Neuronal stem cell (in vitro differentiated cells): ENCODE measurements around the gene TBPL2.
"Not testable (repeated sequence)": the region's sequence is repeated elsewhere in the genome, so short reads cannot be mapped to it uniquely, and the experiment has no call there.

Experiments
- DNase-seq: peaks from one replicate; pipeline ENCODE4 v3.0.0-alpha.2; 2013; ENCODE audit warnings: low spot score
- H2AFZ ChIP-seq: one replicate; pipeline ENCODE4 v1.6.1; 2013; ENCODE audit warnings: mild to moderate bottlenecking, low read length, inconsistent platforms
- H2AK5ac ChIP-seq: 2 replicates; pipeline ENCODE4 v1.6.1; 2013; ENCODE audit warnings: low read depth, mild to moderate bottlenecking, inconsistent platforms, low read length, moderate library complexity, mixed read lengths
- H2BK120ac ChIP-seq: 2 replicates; pipeline ENCODE4 v1.6.1; 2013; ENCODE audit warnings: low read depth, mild to moderate bottlenecking, inconsistent platforms, low read length, moderate library complexity, mixed read lengths
- H2BK12ac ChIP-seq: one replicate; pipeline ENCODE4 v1.6.1; 2013; ENCODE audit warnings: low read length, inconsistent platforms
- H2BK15ac ChIP-seq: 2 replicates; pipeline ENCODE4 v1.6.1; 2013; ENCODE audit warnings: mild to moderate bottlenecking, low read length, inconsistent platforms, mixed read lengths
- H2BK5ac ChIP-seq: one replicate; pipeline ENCODE4 v1.6.1; 2013; ENCODE audit warnings: inconsistent platforms, mild to moderate bottlenecking, low read length, moderate library complexity
- H3K14ac ChIP-seq: one replicate; pipeline ENCODE4 v1.6.1; 2013; ENCODE audit warnings: low read length, inconsistent platforms
- H3K18ac ChIP-seq: 2 replicates; pipeline ENCODE4 v1.6.1; 2013; ENCODE audit warnings: low read length, inconsistent platforms
- H3K23ac ChIP-seq: 2 replicates; pipeline ENCODE4 v1.6.1; 2013; ENCODE audit warnings: low read depth, mild to moderate bottlenecking, mixed read lengths, low read length, inconsistent platforms; ENCODE audit not compliant: poor library complexity
- H3K27ac ChIP-seq: replicated peaks from 3 replicates; pipeline ENCODE4 v1.5.1; 2013; ENCODE audit warnings: low read length, inconsistent platforms
- H3K27me3 ChIP-seq, 3 experiments: 2 replicates each; pipeline ENCODE4 v1.6.1; 2013; ENCODE audit warnings: low read length in 3 of 3, mild to moderate bottlenecking in 2 of 3, inconsistent platforms in 1 of 3, low read depth in 1 of 3, mixed read lengths in 1 of 3, moderate library complexity in 1 of 3; ENCODE audit not compliant: control insufficient read depth in 3 of 3, insufficient read depth in 3 of 3
- H3K36me3 ChIP-seq, 2 donors: replicated peaks in 1 of 2; 2 replicates each; pipeline ENCODE4 v1.6.1; 2013; ENCODE audit warnings: low read length in 2 of 2; ENCODE audit not compliant: control insufficient read depth in 2 of 2, insufficient read depth in 2 of 2
- H3K4ac ChIP-seq: 2 replicates; pipeline ENCODE4 v1.6.1; 2013; ENCODE audit warnings: inconsistent platforms, mild to moderate bottlenecking, low read length, moderate library complexity
- H3K4me1 ChIP-seq, 2 donors: 1 replicate in 1 of 2; 2 replicates in 1 of 2; pipeline ENCODE4 v1.6.1; 2013; ENCODE audit warnings: low read length in 2 of 2, low read depth in 1 of 2; ENCODE audit not compliant: control insufficient read depth in 2 of 2, insufficient read depth in 1 of 2
- H3K4me2 ChIP-seq: one replicate; pipeline ENCODE4 v1.6.1; 2013; ENCODE audit warnings: mild to moderate bottlenecking, low read length, inconsistent platforms; ENCODE audit not compliant: insufficient read depth, poor library complexity, severe bottlenecking
- H3K4me3 ChIP-seq, 2 donors: 2 replicates each; pipeline ENCODE4 v1.5.1; 2013; ENCODE audit warnings: low read length in 2 of 2, mild to moderate bottlenecking in 2 of 2, inconsistent platforms in 1 of 2, moderate library complexity in 1 of 2
- H3K79me1 ChIP-seq: one replicate; pipeline ENCODE4 v1.6.1; 2013; ENCODE audit warnings: low read depth, mild to moderate bottlenecking, inconsistent platforms, low read length, moderate library complexity
- H3K9ac ChIP-seq: one replicate; pipeline ENCODE4 v1.6.1; 2013; ENCODE audit warnings: mild to moderate bottlenecking, low read depth, low read length, inconsistent platforms; ENCODE audit not compliant: poor library complexity
- H3K9me3 ChIP-seq, 2 donors: replicated peaks in 1 of 2; 2 replicates each; pipeline versions ENCODE3 to v1.6.1; 2013; ENCODE audit warnings: low read length in 2 of 2, mild to moderate bottlenecking in 2 of 2, inconsistent platforms in 1 of 2, low read depth in 1 of 2, mixed read lengths in 1 of 2, moderate library complexity in 1 of 2; ENCODE audit not compliant: control insufficient read depth in 2 of 2, insufficient read depth in 1 of 2
- H4K8ac ChIP-seq: one replicate; pipeline ENCODE4 v1.6.1; 2013; ENCODE audit warnings: low read depth, mild to moderate bottlenecking, inconsistent platforms, low read length, moderate library complexity
- H4K91ac ChIP-seq: one replicate; pipeline ENCODE4 v1.6.1; 2013; ENCODE audit warnings: low read length, low read depth, mild to moderate bottlenecking, inconsistent platforms; ENCODE audit not compliant: poor library complexity
- WGBS, 2 donors: extraction: QIAGEN DNeasy Blood & Tissue Kit; methylation state at CpG; one replicate each; pipeline ENCODE4 v1.1.7; 2013; ENCODE audit warnings: missing lambda C conversion rate in 2 of 2, mixed read lengths in 1 of 2; ENCODE audit not compliant: insufficient read length in 2 of 2, insufficient replicate concordance in 1 of 2; ENCODE audit errors: extremely low coverage in 2 of 2; 5-methylcytosine and 5-hydroxymethylcytosine counted together

The TBPL2 gene

GRCh38 chr14:55386037-55386808, 54.2 kb downstream of the TBPL2 start:
- no peak overlapping the region for H4K91ac ChIP-seq
- no peak overlapping the region for H2BK5ac ChIP-seq
- H3K4ac ChIP-seq, result no peak overlapping the region
- no peak overlapping the region for H2BK120ac ChIP-seq
- no CpG with 5 or more reads among the region's 6 CpGs for WGBS, 2 donors
- H3K4me2 ChIP-seq, result no peak overlapping the region
- no peak overlapping the region for H2BK15ac ChIP-seq
- H3K23ac ChIP-seq, result no peak overlapping the region
- no peak overlapping the region for H3K27ac ChIP-seq
- H3K14ac ChIP-seq, result no peak overlapping the region
- no peak overlapping the region for H4K8ac ChIP-seq
- no peak overlapping the region for H2BK12ac ChIP-seq
- peaks cover 10 to 67% of the 10 kb centered on the region in 2 donors for H3K36me3 ChIP-seq
- H3K27me3 ChIP-seq, result no peaks in the 10 kb centered on the region
- no peak for DNase-seq
- H2AFZ ChIP-seq, result no peak overlapping the region
- no peak overlapping the region for H2AK5ac ChIP-seq
- H3K4me3 ChIP-seq, result no peak overlapping the region
- no peaks in the 10 kb centered on the region for H3K79me1 ChIP-seq
- no peaks in the 10 kb centered on the region for H3K9me3 ChIP-seq
- no peaks in the 10 kb centered on the region for H3K4me1 ChIP-seq
- no peak overlapping the region for H3K18ac ChIP-seq
- H3K9ac ChIP-seq, result no peak overlapping the region

- Histone ChIP-seq H3K27me3 (no peaks in the 10 kb centered on the region), H4K8ac (no peak overlapping the region), H2AFZ (no peak overlapping the region), H2BK120ac (no peak overlapping the region), H2AK5ac (no peak overlapping the region), H3K36me3 (peaks cover 15 to 74% of the 10 kb centered on the region in 2 donors), H3K14ac (no peak overlapping the region), H3K4ac (no peak overlapping the region), H2BK12ac (no peak overlapping the region), H3K4me1 (no peaks in the 10 kb centered on the region), H3K4me2 (no peak overlapping the region), H4K91ac (no peak overlapping the region), H3K23ac (no peak overlapping the region), H3K79me1 (no peaks in the 10 kb centered on the region), H3K27ac (no peak overlapping the region), H2BK15ac (no peak overlapping the region), H2BK5ac (no peak overlapping the region), H3K4me3 (no peak overlapping the region), H3K9ac (no peak overlapping the region), H3K9me3 (no peaks in the 10 kb centered on the region), H3K18ac (no peak overlapping the region)
- no CpG with 5 or more reads among the region's 3 CpGs for WGBS, 2 donors
- DNase-seq, result no peak
Observed at GRCh38 chr14:55384536-55384935, 55.9 kb downstream of the TBPL2 start.

- H2BK15ac ChIP-seq, result no peak overlapping the region
- H3K9me3 ChIP-seq, result no peaks in the 10 kb centered on the region
- H3K14ac ChIP-seq, result no peak overlapping the region
- DNase-seq, result no peak
- H3K27me3 ChIP-seq, result no peaks in the 10 kb centered on the region
- peaks cover 15 to 76% of the 10 kb centered on the region in 2 donors for H3K36me3 ChIP-seq
- no peak overlapping the region for H2AK5ac ChIP-seq
- no peaks in the 10 kb centered on the region for H3K4me1 ChIP-seq
- H2BK5ac ChIP-seq, result no peak overlapping the region
- H2AFZ ChIP-seq, result no peak overlapping the region
- no peak overlapping the region for H4K91ac ChIP-seq
- no peak overlapping the region for H2BK12ac ChIP-seq
- H4K8ac ChIP-seq, result no peak overlapping the region
- H3K18ac ChIP-seq, result no peak overlapping the region
- no peak overlapping the region for H2BK120ac ChIP-seq
- no CpG with 5 or more reads among the region's 5 CpGs for WGBS, 2 donors
- H3K4ac ChIP-seq, result no peak overlapping the region
- no peak overlapping the region for H3K4me3 ChIP-seq
- H3K79me1 ChIP-seq, result no peaks in the 10 kb centered on the region
- H3K9ac ChIP-seq, result no peak overlapping the region
- no peak overlapping the region for H3K4me2 ChIP-seq
- H3K27ac ChIP-seq, result no peak overlapping the region
- no peak overlapping the region for H3K23ac ChIP-seq
Observed at GRCh38 chr14:55383541-55384140, 56.8 kb downstream of the TBPL2 start.

GRCh38 chr14:55383056-55383466, 57.4 kb downstream of the TBPL2 start:
- H3K18ac ChIP-seq, H3K4me1 ChIP-seq, H3K14ac ChIP-seq, H2AK5ac ChIP-seq, H3K27me3 ChIP-seq, H2BK15ac ChIP-seq, H3K23ac ChIP-seq, H3K4me3 ChIP-seq, H3K4me2 ChIP-seq, H3K27ac ChIP-seq, H4K8ac ChIP-seq, H2BK12ac ChIP-seq, H3K9me3 ChIP-seq, H3K9ac ChIP-seq, H3K79me1 ChIP-seq, H4K91ac ChIP-seq, H2BK120ac ChIP-seq, H2AFZ ChIP-seq, DNase-seq, H2BK5ac ChIP-seq, H3K4ac ChIP-seq: not testable (repeated sequence)
- no CpG with 5 or more reads among the region's 10 CpGs for WGBS, 2 donors
- H3K36me3 ChIP-seq, result peaks cover 18 to 77% of the 10 kb centered on the region in 2 donors
